ENCODE data around the gene ZNF764.

The ZNF764 gene

DNA sequence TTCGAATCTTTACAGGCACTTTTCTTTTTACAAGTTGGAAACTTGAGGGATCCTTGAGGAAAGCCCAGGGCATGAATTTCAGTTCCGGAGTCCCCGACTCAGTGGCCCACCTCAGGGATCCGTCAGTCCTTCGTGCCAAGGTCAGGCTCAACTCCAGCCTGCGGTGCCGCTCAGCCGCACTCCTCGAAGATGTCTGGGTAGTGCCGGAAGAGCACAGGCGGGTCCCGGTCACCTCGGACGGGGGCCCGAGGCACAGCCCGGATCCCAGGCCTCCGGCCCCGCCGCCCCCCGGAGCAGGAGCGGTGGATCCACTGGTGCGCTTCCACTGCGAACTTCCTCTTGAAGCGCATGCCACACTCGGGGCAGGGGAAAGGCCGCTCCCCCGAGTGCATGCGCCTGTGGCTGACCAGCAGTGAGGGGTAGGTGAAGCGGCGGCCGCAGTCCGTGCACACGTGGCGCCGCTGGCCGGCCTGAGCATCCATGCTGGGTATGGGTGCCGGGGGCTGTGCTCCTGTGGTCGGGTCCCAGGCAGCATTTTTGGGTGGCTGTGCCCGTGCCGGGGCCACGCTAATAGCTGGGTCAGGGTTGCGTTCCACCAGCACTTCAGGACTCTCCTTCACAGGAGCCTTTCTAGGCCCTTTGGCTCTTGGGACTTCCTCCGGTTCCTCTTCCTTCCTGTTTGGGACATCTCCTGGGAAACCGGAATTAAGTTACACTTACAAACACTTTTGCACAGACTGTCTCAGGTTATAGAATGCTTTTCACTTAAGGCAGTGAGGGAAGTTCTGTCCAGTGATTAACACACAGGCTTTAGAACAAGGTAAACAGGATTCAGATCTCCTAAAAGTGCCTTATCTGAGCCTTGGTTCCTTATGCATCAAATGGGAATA lies 11.8 kb upstream of the ZNF764 start:
- no peak for DNase-seq

DNA sequence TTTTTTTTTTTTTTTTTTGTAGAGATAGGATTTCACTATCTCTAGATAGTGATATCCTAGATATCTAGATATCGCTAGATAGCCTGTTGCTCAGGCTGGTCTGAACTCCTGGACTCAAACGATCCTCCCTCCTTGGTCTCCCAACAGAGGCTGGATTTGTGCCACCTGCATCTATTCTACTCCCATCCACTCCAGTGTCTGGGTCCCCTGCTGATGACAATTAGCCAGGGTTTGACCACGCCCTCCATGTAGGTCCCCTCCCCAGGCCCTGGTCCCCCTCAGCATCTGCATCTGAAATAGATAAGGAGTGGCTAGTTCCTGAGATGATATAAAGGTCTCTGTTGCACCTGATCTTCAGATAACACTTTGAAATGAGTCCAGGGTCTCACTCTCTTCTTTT lies 11.1 kb upstream of the ZNF764 start:
- DNase-seq = no peak

DNA sequence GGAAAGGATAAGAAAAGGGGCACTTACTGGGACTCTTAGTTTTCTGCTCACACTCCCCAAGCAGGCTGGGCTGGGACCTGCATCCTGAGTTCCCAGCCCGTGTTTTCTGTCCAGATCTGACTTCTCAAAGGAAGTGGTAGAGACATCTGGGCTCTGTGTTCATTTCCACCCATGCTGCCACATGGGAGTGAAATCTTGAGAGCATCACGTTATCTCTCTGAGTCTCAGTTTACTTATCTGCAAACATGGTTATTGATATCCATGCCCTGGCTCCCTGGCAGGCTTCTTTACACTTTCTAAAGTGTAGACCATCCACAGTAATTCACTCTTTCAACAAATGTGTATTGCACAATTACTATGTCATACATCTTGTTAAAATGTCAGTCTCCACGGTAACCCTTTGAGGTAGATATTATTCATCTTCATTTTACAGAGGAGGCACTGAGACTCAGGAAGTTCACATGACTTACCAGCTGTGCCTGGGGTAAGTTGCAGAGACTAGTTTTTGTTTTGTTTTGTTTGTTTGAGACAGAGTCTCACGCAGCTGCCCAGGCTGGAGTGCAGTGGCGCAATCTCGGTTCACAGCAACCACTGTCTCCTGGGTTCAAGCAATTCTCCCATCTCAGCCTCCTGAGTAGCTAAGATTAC lies 9.9 kb upstream of the ZNF764 start:
- DNase-seq = no peak

DNA sequence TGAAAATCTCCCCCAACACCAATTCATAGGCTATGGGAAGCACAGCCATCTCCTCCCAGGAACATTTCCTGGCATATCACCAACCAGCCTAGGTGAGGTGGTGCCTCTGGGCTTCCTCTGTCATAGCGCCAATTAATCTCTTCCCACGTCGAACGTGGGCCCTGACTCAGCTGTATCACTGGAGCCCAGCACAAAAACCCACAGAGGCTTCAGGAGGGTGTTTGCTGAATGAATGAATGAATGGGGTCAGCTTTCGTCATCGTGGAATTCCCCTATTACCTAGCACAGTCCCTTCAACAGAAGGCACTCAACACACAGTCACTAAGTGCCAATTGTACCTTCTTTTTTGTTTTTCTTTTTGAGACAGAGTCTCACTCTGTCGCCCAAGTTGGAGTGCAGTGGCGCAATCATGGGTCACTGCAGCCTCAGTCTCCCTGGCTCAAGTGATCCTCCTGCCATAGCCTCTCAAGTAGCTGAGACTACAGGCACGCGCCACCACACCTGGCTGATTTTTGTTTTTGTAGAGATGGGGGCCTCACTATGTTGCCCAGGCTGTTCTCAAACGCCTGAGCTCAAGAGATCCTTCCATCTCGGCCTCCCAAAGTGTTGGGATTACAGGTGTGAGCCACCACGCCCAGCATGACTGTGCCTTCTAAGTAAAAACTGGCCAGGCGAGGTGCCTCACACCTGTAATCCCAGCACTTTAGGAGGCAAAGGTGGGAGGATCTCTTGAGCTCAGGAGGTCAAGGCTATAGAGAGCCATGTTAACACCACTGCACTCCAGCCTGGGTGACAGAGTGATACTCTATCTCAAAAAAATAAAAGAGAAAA lies 9.2 kb upstream of the ZNF764 start:
- no peak for DNase-seq

DNA sequence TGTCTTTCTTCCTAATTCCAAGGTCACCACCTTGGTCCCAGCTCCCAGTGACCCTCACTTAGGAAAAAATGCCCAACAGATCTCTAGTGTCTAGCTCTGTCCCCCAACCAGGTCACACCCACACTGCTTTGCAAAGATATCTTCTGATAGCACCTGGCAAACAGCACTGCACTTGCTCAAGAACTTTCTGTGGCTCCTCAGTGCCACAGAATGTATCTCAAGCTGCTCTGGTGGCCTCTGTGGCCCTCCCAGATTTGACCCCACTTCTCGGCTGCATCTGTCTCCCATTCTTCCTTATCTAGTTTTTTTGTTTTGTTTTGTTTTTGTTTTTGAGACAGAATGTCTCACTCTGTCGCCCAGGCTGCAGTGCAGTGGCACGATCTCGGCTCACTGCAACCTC lies 8.4 kb upstream of the ZNF764 start:
- DNase-seq = no peak

DNA sequence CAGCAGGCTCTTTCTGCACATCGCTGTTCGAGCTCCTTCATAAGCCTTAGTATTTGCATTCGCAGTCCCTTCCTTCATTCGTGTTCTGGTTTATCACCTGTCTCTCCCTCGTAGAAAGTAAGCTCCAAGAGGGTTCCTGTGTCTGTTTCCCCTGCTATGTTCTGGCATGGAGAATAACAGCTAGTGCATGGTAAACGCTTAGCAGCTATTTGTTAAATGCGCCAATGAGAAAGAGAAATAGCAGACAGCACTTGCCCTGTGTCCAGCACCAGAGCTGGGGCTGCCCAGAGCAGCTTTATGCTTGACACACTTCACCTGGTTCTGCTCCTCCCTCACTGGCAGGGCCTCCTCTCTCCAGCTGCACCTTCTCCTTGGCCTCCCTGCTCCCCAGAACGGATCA lies 7.8 kb upstream of the ZNF764 start:
- DNase-seq = no peak

DNA sequence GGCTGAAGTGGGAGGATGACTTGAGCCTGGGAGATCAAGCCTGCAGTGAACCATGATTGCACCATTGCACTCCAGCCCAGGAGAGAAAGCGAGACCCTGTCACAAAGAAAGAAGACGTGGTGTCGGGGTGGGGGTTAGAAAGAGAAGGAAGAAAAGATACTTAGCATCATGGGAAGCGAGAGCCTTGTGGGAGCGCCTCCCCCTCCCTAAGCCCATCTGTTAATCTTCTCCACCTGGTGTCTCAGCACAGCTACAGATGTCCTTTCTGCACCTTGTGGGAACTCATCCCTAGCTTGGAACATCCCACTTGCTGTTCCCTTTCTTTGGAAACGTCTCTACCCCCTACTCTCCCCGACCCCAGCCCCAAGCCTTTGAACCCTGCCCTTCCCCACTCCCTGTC lies 7.4 kb upstream of the ZNF764 start:
- DNase-seq = no peak

DNA sequence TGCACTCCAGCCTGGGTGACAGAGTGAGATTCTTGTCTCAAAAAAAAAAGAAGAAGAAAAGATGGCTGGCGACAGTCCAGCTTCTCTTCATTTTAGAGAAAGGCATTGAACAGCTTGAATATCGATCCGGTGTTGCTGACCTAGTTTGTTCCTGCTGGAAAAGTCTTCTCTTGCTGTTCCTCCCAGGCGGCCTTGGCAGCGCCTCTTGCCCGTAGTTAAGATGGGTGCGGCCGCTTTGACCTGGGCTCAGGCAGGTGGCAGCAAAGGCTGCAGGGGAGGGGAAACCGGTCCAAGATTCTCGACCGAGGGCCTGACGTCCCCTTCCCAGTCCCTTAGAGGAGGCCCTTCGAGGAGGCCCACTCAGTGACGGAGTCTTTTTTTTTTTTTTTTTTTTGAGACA lies 3.8 kb upstream of the ZNF764 start:
- DNase-seq = no peak

DNA sequence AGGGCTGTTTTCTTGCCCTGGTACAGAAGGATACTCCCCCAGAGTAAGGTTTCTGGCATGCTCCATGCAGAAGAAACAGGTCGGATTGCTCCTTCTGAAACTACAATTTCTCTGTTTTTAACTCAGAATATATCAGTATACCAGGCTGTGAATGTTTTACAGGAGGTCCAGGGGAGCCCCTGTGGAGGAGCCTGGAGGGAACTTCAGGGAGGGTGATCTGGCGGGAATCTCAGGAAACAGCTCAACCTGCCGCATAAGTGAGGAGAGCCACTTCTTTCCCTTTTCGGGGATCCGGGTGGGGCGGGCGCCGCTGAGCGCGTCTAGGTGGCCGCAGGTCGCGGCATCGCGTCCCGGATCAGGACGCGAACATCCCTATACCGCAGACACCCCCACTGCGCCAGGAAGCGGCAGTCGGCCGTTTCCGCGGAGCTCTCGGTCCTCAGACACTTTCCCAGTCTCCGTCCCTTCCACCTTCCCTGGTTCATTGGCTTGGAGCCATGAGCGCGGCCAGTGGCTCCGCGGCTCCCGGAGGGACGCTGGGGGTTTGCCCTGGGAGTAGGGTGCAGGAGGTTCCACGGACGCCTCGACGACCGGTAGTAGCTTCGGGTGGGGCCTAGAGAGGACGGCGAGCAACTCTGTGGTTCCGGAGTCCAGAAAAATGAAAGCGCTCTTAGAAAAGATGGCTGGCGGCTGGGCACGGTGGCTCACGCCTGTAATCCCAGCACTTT lies 3.1 kb upstream of the ZNF764 start:
- DNase-seq = no peak

DNA sequence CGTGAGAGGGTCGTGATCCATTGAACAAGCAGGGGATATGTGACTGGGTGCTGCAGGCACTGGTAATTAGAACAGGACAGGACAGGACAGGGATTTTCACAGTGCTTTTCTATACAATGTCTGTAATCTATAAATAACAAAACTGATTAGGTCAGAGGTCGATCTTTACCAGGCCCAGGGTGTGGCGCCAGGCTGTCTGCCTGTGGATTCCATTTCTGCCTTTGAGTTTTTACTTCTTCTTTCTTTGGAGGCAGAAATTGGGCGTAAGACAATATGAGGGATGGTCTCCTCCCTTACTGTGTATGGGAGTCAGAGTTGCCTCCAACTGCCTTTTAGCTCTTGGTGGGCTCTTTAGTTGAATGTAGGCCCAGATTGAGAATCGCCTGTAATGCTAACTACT lies 1.5 kb upstream of the ZNF764 start:
- DNase-seq = no peak

DNA sequence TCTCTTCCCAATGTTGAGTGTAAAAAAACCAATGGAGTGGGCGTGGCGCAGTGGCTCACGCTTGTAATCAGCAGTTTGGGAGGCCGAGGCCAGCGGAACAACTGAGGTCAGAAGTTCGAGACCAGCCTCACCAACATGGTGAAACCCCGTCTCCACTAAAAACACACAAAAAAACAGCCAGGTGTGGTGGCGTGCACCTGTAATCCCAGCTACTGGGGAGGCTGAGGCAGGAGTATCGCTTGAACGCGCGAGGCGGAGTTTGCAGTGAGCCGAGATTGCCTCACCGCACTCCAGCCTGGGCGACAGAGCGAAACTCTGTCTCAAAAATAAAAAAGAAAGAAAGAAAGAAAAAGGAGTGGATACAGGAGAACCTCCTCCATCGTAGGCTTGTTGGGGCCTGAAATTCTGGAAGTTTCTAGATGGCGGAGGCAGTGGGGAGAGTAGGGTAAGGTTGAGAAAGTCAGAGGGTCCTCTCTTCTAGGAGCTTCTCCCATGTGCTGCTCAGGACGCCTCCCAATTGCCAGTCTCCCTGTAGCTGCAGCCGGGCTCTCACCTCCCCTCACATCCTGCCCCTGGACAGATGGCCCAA lies 709 bp upstream of the ZNF764 start:
- no peak for DNase-seq

DNA sequence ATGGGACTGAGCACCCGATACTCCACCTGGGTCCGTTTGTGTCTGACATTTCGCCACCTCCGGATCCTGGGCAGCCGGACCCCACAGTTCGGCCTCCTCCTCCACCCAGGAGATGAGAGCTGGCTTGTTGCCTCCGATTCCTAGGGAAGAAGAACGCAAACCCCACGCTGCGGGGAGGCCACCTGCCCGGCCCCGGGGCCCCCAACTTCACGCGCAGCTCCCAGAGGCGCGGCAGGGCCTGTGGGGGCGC lies 542 bp downstream of the ZNF764 start:
- no peak for DNase-seq

DNA sequence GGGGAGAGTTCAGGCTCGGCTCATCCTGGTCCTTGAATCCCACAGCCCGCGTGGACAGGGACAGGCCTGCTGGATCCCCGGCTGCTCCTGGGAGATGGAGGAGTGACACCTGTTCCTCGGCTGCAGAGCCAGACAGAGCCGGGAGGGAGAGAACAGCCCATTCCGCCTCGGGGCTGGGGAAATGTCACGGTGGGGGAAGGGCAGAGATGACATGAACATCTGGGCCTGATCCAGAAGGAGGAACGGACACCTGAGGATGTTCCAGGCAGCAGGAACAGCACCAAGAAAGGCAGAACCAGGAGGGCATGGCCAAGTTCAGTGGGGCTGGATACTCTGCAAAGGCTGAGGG lies 2.1 kb downstream of the ZNF764 start:
- no peak for DNase-seq

DNA sequence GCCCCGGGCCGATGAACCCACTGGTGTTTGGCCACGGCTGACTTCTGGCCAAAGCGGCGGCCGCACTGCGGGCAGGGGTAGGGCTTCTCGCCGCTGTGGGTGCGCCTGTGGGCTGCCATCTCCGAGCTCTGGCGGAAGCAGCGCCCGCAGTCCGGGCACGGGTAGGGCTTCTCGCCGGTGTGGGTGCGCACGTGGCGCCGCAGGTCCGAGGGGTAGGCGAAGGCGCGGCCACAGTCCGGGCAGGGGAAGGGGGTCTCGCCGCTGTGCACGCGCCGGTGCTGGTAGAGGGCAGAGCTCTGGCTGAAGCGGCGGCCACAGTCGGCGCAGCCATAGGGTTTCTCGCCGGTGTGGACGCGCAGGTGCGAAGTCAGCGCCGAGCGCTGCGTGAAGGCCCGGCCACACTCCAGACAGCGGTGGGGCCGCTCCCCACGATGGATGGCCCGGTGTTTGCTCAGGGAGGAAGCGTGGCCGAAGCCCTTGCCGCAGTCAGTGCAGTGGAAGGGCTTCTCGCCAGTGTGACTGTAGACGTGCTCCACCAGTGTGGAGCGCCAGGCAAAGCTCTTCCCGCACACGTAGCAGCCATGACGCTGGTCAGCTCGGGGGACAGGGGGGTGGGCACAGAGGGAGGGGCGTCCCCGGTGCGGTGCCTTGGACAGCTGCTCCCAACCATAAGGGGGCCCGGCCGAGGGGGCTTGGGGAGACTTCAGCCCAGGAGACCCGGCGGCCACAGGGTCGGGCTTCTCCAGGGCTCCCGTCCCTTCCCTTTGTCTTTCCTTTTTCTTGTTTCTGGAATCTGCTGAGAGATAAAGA lies 2.7 kb downstream of the ZNF764 start:
- no peak for DNase-seq

DNA sequence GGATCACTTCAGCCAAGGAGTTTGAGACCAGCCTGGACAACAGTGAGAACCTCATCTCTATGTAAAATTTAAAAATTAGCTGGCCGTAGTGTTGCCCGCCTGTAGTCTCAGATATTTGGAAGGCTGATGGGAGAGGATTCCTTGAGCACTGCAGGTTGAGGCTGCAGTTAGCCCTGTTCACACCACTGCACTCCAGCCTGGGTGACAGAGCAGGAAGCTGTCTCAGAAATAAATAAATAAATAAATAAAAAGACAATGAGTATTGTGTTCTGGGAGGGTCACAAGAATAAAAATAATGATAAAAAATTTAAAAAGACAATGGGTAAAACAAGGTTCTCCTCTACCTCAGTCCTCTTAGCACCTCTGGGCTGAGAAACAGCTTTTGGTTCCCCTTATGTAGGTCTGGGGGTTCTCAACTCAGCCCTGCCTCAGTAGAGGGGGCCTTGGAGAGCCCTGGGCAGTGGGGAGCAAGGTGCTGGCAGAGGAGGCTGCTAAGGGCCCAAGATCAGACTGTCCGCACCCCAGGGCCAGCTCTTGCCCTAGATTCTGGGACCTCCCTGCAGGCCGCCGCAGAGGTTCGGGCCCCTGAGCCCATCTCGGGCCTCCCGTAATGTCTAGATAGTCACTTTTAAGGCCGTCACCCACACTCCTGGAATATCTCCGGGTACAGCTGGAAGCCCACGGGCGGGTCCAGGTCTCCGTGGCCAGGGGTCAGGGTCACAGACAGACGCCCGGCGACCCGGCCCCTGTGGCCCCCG lies 3.4 kb downstream of the ZNF764 start:
- no peak for DNase-seq

DNA sequence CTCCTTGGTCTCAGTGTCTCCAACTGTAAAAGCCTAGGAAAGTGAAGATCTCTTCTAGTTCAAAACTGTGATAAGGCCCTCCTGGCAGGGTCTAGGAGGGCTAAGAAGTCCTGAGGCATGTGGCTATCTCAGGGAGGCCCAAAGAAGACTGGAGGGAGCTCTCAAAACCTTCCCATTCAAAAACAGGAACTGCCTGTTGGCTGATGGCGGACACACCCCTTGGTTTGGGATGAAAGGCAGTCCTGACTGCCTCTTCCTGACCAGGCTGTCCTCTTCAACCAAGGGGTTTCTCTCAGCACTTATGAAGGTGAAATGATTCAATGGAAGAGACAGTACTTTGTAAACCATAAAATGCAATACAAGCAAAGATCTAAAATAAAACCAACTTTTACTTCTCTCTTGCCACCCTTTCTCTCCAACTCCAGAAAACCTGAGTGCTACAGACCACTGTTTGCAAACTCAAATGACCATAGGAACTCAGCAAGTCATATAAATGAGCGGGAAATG lies 4.7 kb downstream of the ZNF764 start:
- DNase-seq = no peak

DNA sequence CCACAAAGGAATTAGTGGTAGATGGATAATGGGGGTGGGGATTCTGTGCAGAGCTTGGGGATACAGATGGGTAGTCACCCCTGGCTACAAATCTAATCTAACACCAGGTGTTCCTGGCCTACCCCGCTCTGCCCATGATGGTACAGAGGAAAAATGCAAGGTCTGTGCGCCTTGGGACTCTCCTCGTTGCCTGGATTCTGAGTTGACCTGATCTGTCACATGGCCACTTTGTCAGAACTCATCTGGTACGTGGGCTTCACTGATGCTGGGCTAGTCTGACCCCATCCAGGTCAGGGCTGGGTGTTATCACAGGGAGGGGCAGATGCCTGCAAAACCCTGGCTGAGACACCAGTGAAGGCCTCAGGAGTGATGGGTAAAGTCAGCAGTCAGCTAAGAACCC lies 5.2 kb downstream of the ZNF764 start:
- no peak for DNase-seq

DNA sequence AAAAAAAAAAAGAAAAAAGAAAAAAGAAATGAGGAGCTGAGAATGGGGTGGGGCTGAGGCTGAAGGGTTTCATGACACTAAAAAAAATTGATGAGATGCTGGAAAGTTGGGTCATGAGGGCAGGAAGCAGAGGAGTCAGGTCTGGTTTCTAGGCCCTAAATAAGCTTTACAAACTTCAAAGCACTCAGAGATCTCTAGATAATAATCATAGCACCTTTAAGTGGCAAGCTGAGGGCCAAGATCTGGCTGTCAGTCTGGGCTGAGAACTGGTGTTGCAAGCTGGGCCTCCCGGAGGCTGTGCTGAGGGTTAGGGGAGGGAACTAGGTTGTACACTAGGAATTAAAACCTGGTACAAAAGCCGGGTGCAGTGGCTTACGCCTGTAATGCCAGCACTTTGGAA lies 6.4 kb downstream of the ZNF764 start:
- DNase-seq = no peak

DNA sequence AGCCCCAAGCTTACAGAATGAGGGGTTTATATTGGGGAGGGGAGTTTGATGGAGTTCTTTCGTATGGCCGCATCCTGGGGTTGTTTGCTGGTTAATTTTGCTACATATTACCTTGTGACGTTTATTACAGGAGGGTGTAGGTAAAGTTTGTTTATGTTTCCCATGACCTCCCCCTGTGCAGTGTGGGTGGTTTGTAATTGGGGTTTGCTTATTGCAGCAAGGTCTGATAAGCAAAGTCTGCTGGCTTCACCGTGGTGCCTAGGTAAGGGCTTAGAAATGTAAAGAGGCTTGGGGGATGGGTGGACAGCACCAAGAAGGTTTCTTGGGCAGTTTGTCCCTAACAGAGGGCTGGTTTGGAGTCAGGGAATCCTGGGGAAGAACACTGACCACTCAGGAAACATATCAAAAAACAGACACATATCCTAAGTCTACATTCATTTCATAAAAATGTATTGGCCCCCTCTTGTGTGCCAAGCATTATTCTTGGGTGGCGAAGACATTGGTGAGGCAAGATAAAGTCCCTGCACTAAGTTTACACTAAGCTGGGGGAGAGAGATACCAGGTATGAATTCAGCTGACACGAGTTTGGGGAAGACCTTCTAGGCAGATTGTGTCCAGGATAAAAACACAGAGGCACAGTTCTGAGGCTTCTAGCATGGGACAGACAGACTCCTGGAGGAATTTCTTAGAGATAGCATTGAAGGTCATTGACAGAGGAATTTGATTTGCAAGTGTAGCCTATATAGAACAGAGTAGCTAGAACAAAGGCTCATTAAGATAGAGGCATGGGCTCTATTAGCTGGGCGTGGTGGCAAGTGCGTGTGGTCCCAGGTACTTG lies 9.5 kb downstream of the ZNF764 start:
- DNase-seq = no peak

DNA sequence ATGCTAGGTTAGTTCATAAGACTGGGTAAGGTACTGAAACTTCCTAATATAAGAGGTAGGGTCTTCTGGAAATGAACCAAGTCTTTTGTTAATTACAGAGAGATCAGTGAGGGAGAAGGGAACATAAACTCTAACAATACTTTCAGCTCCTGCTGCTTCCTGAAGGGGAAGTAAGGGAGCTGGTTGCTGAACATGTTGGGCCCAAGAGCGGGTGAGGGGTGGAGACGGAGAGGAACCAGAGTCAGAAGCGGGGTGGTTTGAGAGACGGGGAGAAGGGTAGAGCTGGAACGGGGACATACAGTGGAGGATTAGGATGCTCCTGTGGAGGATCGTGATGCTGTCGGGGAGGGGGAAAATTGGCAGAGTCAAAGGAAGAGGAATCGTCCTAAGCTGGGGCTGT lies 12.1 kb downstream of the ZNF764 start:
- DNase-seq = no peak
